Activated effector memory CD4-positive, alpha-beta T cell treated with Interleukin-2 at 50 U/mL for 16 hours (primary cell): ENCODE measurements around the gene FMN2.
"Not testable (repeated sequence)": the region's sequence is repeated elsewhere in the genome, so short reads cannot be mapped to it uniquely, and the experiment has no call there.

Experiments used
- DNase-seq: peaks from one replicate; pipeline ENCODE4 v3.0.0-alpha.2; 2020

FMN2 gene

GRCh38 chr1:240387051-240387450, 295.4 kb downstream of the FMN2 start:
- no peak for DNase-seq

- no peak for DNase-seq
These were observed 300.1 kb downstream of the FMN2 start for GRCh38 chr1:240391660-240392260.

GRCh38 chr1:240394353-240394752, 302.7 kb downstream of the FMN2 start:
- DNase-seq: no peak

GRCh38 chr1:240395336-240395735, 303.7 kb downstream of the FMN2 start:
- no peak for DNase-seq

- DNase-seq: no peak
These were observed 307.7 kb downstream of the FMN2 start for GRCh38 chr1:240399381-240399780.

GRCh38 chr1:240401731-240402130, 310.0 kb downstream of the FMN2 start:
- DNase-seq: no peak

GRCh38 chr1:240402326-240402725, 310.6 kb downstream of the FMN2 start:
- no peak for DNase-seq

- DNase-seq: no peak
These were observed 312.6 kb downstream of the FMN2 start for GRCh38 chr1:240404286-240404685.

GRCh38 chr1:240405751-240406150, 314.1 kb downstream of the FMN2 start:
- DNase-seq: no peak

- no peak for DNase-seq
These were observed 315.7 kb downstream of the FMN2 start for GRCh38 chr1:240407407-240407806.

GRCh38 chr1:240409615-240410014, 317.9 kb downstream of the FMN2 start:
- no peak for DNase-seq

- DNase-seq: no peak
These were observed 322.0 kb downstream of the FMN2 start for GRCh38 chr1:240413732-240414131.

- no peak for DNase-seq
These were observed 322.6 kb downstream of the FMN2 start for GRCh38 chr1:240414237-240414636.

- DNase-seq: not testable (repeated sequence)
These were observed 323.3 kb downstream of the FMN2 start for GRCh38 chr1:240415011-240415410.

- no peak for DNase-seq
These were observed 323.8 kb downstream of the FMN2 start for GRCh38 chr1:240415532-240415931.

- DNase-seq: no peak
These were observed 325.6 kb downstream of the FMN2 start for GRCh38 chr1:240417317-240417716.

GRCh38 chr1:240420766-240421165, 329.1 kb downstream of the FMN2 start:
- DNase-seq: no peak

- no peak for DNase-seq
These were observed 331.7 kb downstream of the FMN2 start for GRCh38 chr1:240423246-240423924.

- DNase-seq: no peak
These were observed 333.2 kb downstream of the FMN2 start for GRCh38 chr1:240424740-240425464.

GRCh38 chr1:240426051-240426450, 334.4 kb downstream of the FMN2 start:
- DNase-seq: no peak

- no peak for DNase-seq
These were observed 344.4 kb downstream of the FMN2 start for GRCh38 chr1:240435996-240436566.

- no peak for DNase-seq
These were observed 350.0 kb downstream of the FMN2 start for GRCh38 chr1:240441669-240442068.

- DNase-seq: no peak
These were observed 353.7 kb downstream of the FMN2 start for GRCh38 chr1:240445369-240445768.
